ENCODE results near the gene DYNLT4. TPM values are rescaled to one million over a fixed set of nuclear protein-coding genes. Genes with fewer than 3 reads are reported as not detected.
"Not testable (repeated sequence)": the region's sequence is repeated elsewhere in the genome, so short reads cannot be mapped to it uniquely, and the experiment has no call there.

DYNLT4 gene
- total RNA-seq, 1 donor from 2014 or later: 5.2 TPM

GRCh38 chr1:44799770-44800584, 7.2 kb downstream of the DYNLT4 start, which contains the start of gene PLK3:
TSS of gene PLK3 (plus strand) at chr1:44800377. CDS start at chr1:44800464, 87 bp downstream.
- DNase-seq (peak; percentile 98), ATAC-seq (peak; percentile 96 to 97)
- Histone ChIP-seq H3K27ac (peak within 1 kb of the TSS; percentile 92), H3K4me3 (peak within 1 kb of the TSS; percentile 83), H3K36me3 (peaks cover 25% of the 10 kb centered on the region), H3K27me3 (ENCODE audit: low read depth) (no peaks in the 10 kb centered on the region), H3K4me1 (peaks cover 50% of the 10 kb centered on the region), H3K9me3 (no peaks in the 10 kb centered on the region)
- intact Hi-C loops (cut with DNase I): no loop called here
- peak; percentile 89 for TF ChIP-seq CTCF (IDR thresholded peaks at IDR 0.05)

GRCh38 chr1:44798481-44799365, 8.4 kb downstream of the DYNLT4 start:
- intact Hi-C loops (cut with DNase I): no loop called here
- Histone ChIP-seq H3K4me3 (no peak overlapping the region), H3K36me3 (peaks cover 13% of the 10 kb centered on the region), H3K4me1 (peaks cover 40% of the 10 kb centered on the region), H3K9me3 (no peaks in the 10 kb centered on the region), H3K27me3 (ENCODE audit: low read depth) (no peaks in the 10 kb centered on the region), H3K27ac (peak overlapping the region; percentile 92)
- peak; percentile 47 for DNase-seq
- TF ChIP-seq CTCF (IDR thresholded peaks at IDR 0.05): no peak
- ATAC-seq: no peak

- intact Hi-C loops (cut with DNase I); H3K27ac ChIP-seq; H3K36me3 ChIP-seq; ATAC-seq; H3K4me3 ChIP-seq; H3K27me3 ChIP-seq (ENCODE audit: low read depth); H3K9me3 ChIP-seq: not testable (repeated sequence)
- peaks cover 31% of the 10 kb centered on the region for H3K4me1 ChIP-seq
- DNase-seq: peak; percentile 20
Observed at GRCh38 chr1:44797886-44798285, 9.3 kb downstream of the DYNLT4 start.

GRCh38 chr1:44792736-44793502, 14.2 kb downstream of the DYNLT4 start:
- Histone ChIP-seq H3K4me1 (no peaks in the 10 kb centered on the region), H3K36me3 (no peaks in the 10 kb centered on the region), H3K27ac (peak overlapping the region; percentile 68), H3K9me3 (no peaks in the 10 kb centered on the region), H3K4me3 (no peak overlapping the region), H3K27me3 (ENCODE audit: low read depth) (no peaks in the 10 kb centered on the region)
- DNase-seq (no peak), ATAC-seq (peak; percentile 21 to 29)
- intact Hi-C loops (cut with DNase I): no loop called here
- TF ChIP-seq CTCF (IDR thresholded peaks at IDR 0.05): no peak

- no peak for ATAC-seq
- Histone ChIP-seq H3K4me1 (peaks cover 4% of the 10 kb centered on the region), H3K4me3 (no peak overlapping the region), H3K36me3 (no peaks in the 10 kb centered on the region), H3K9me3 (no peaks in the 10 kb centered on the region), H3K27me3 (ENCODE audit: low read depth) (no peaks in the 10 kb centered on the region), H3K27ac (no peak overlapping the region)
- no peak for TF ChIP-seq CTCF (IDR thresholded peaks at IDR 0.05)
- intact Hi-C loops (cut with DNase I): no loop called here
- DNase-seq: no peak
Observed at GRCh38 chr1:44790968-44791801, 16.0 kb downstream of the DYNLT4 start.
